Measurements from ENCODE around the gene CRYZ. TPM values are rescaled to one million over a fixed set of nuclear protein-coding genes. Genes with fewer than 3 reads are reported as not detected.
"Not testable (repeated sequence)": the region's sequence is repeated elsewhere in the genome, so short reads cannot be mapped to it uniquely, and the experiment has no call there.

The CRYZ gene
- total and polyA plus RNA-seq, 9 donors, result 10.4 to 38.6 (median 24.2) TPM

GRCh38 chr1:74766579-74766978 is 33.7 kb upstream of the CRYZ start:
- H3K4me3 ChIP-seq (ENCODE audit: low read length), result no peak overlapping the region
- H3K27me3 ChIP-seq (ENCODE audit: control insufficient read depth, insufficient read depth, low read length), result no peaks in the 10 kb centered on the region
- WGBS (ENCODE audit: insufficient coverage), result no CpG with 5 or more reads among the region's 2 CpGs
- DNase-seq, result no peak
- no peak overlapping the region for H3K27ac ChIP-seq (ENCODE audit: low read length)
- H3K4me1 ChIP-seq (ENCODE audit: control insufficient read depth, insufficient read depth, low read length), result no peaks in the 10 kb centered on the region
- peaks cover 5% of the 10 kb centered on the region for H3K36me3 ChIP-seq (ENCODE audit: control insufficient read depth, insufficient read depth, low read length)
- no peaks in the 10 kb centered on the region for H3K9me3 ChIP-seq (replicated peaks; ENCODE audit: control insufficient read depth, low read depth, low read length)

GRCh38 chr1:74763807-74764206 is 31.0 kb upstream of the CRYZ start:
- WGBS (ENCODE audit: insufficient coverage), result no CpG with 5 or more reads among the region's 4 CpGs
- no peak overlapping the region for H3K27ac ChIP-seq (ENCODE audit: low read length)
- H3K4me1 ChIP-seq (ENCODE audit: control insufficient read depth, insufficient read depth, low read length), result no peaks in the 10 kb centered on the region
- H3K27me3 ChIP-seq (ENCODE audit: control insufficient read depth, insufficient read depth, low read length), result no peaks in the 10 kb centered on the region
- no peak overlapping the region for H3K4me3 ChIP-seq (ENCODE audit: low read length)
- no peaks in the 10 kb centered on the region for H3K9me3 ChIP-seq (replicated peaks; ENCODE audit: control insufficient read depth, low read depth, low read length)
- peaks cover 16% of the 10 kb centered on the region for H3K36me3 ChIP-seq (ENCODE audit: control insufficient read depth, insufficient read depth, low read length)
- DNase-seq, result no peak

GRCh38 chr1:74756650-74757049 is 23.8 kb upstream of the CRYZ start:
- H3K4me1 ChIP-seq (ENCODE audit: control insufficient read depth, insufficient read depth, low read length); DNase-seq; H3K9me3 ChIP-seq (replicated peaks; ENCODE audit: control insufficient read depth, low read depth, low read length); H3K4me3 ChIP-seq (ENCODE audit: low read length); H3K27ac ChIP-seq (ENCODE audit: low read length); H3K27me3 ChIP-seq (ENCODE audit: control insufficient read depth, insufficient read depth, low read length): not testable (repeated sequence)
- 100% methylated on average over 2 of the region's 2 CpGs for WGBS (ENCODE audit: insufficient coverage)
- peaks cover 41% of the 10 kb centered on the region for H3K36me3 ChIP-seq (ENCODE audit: control insufficient read depth, insufficient read depth, low read length)

GRCh38 chr1:74755475-74755874 is 22.6 kb upstream of the CRYZ start:
- peaks cover 45% of the 10 kb centered on the region for H3K36me3 ChIP-seq (ENCODE audit: control insufficient read depth, insufficient read depth, low read length)
- no peaks in the 10 kb centered on the region for H3K27me3 ChIP-seq (ENCODE audit: control insufficient read depth, insufficient read depth, low read length)
- H3K9me3 ChIP-seq (replicated peaks; ENCODE audit: control insufficient read depth, low read depth, low read length), result no peaks in the 10 kb centered on the region
- no peak for DNase-seq
- no peak overlapping the region for H3K4me3 ChIP-seq (ENCODE audit: low read length)
- H3K4me1 ChIP-seq (ENCODE audit: control insufficient read depth, insufficient read depth, low read length), result no peaks in the 10 kb centered on the region
- H3K27ac ChIP-seq (ENCODE audit: low read length), result no peak overlapping the region

GRCh38 chr1:74753104-74753503 is 20.3 kb upstream of the CRYZ start:
- Histone ChIP-seq H3K36me3 (ENCODE audit: control insufficient read depth, insufficient read depth, low read length) (peaks cover 42% of the 10 kb centered on the region), H3K9me3 (replicated peaks; ENCODE audit: control insufficient read depth, low read depth, low read length) (no peaks in the 10 kb centered on the region), H3K27ac (ENCODE audit: low read length) (no peak overlapping the region), H3K27me3 (ENCODE audit: control insufficient read depth, insufficient read depth, low read length) (no peaks in the 10 kb centered on the region), H3K4me3 (ENCODE audit: low read length) (no peak overlapping the region), H3K4me1 (ENCODE audit: control insufficient read depth, insufficient read depth, low read length) (no peaks in the 10 kb centered on the region)
- WGBS (ENCODE audit: insufficient coverage), result 89% methylated on average over 1 of the region's 2 CpGs
- no peak for DNase-seq

- no peak overlapping the region for H3K27ac ChIP-seq (ENCODE audit: low read length)
- peaks cover 2% of the 10 kb centered on the region for H3K9me3 ChIP-seq (replicated peaks; ENCODE audit: control insufficient read depth, low read depth, low read length)
- DNase-seq, result no peak
- H3K4me3 ChIP-seq (ENCODE audit: low read length), result no peak overlapping the region
- no CpG with 5 or more reads among the region's 1 CpG for WGBS (ENCODE audit: insufficient coverage)
- H3K4me1 ChIP-seq (ENCODE audit: control insufficient read depth, insufficient read depth, low read length), result no peaks in the 10 kb centered on the region
- no peaks in the 10 kb centered on the region for H3K27me3 ChIP-seq (ENCODE audit: control insufficient read depth, insufficient read depth, low read length)
- peaks cover 48% of the 10 kb centered on the region for H3K36me3 ChIP-seq (ENCODE audit: control insufficient read depth, insufficient read depth, low read length)
These were observed 16.1 kb upstream of the CRYZ start for GRCh38 chr1:74748960-74749359.

GRCh38 chr1:74745247-74745646 is 12.4 kb upstream of the CRYZ start:
- H3K4me3 ChIP-seq (ENCODE audit: low read length); H3K4me1 ChIP-seq (ENCODE audit: control insufficient read depth, insufficient read depth, low read length); H3K27me3 ChIP-seq (ENCODE audit: control insufficient read depth, insufficient read depth, low read length); H3K27ac ChIP-seq (ENCODE audit: low read length); H3K9me3 ChIP-seq (replicated peaks; ENCODE audit: control insufficient read depth, low read depth, low read length); DNase-seq: not testable (repeated sequence)
- WGBS (ENCODE audit: insufficient coverage), result 100% methylated on average over 3 of the region's 6 CpGs
- H3K36me3 ChIP-seq (ENCODE audit: control insufficient read depth, insufficient read depth, low read length), result peaks cover 54% of the 10 kb centered on the region

- not testable (repeated sequence) for H3K27ac ChIP-seq (ENCODE audit: low read length); H3K4me3 ChIP-seq (ENCODE audit: low read length); H3K9me3 ChIP-seq (replicated peaks; ENCODE audit: control insufficient read depth, low read depth, low read length); H3K4me1 ChIP-seq (ENCODE audit: control insufficient read depth, insufficient read depth, low read length); DNase-seq; H3K27me3 ChIP-seq (ENCODE audit: control insufficient read depth, insufficient read depth, low read length)
- peaks cover 56% of the 10 kb centered on the region for H3K36me3 ChIP-seq (ENCODE audit: control insufficient read depth, insufficient read depth, low read length)
- WGBS (ENCODE audit: insufficient coverage), result 100% methylated on average over 3 of the region's 13 CpGs
These were observed 7.6 kb upstream of the CRYZ start for GRCh38 chr1:74740307-74740980.

- H3K36me3 ChIP-seq (ENCODE audit: control insufficient read depth, insufficient read depth, low read length), result peaks cover 32% of the 10 kb centered on the region
- DNase-seq, result no peak
- H3K4me3 ChIP-seq (ENCODE audit: low read length), result no peak overlapping the region
- H3K4me1 ChIP-seq (ENCODE audit: control insufficient read depth, insufficient read depth, low read length), result peaks cover 7% of the 10 kb centered on the region
- H3K27ac ChIP-seq (ENCODE audit: low read length), result no peak overlapping the region
- WGBS (ENCODE audit: insufficient coverage), result no CpG with 5 or more reads among the region's 4 CpGs
- H3K27me3 ChIP-seq (ENCODE audit: control insufficient read depth, insufficient read depth, low read length), result no peaks in the 10 kb centered on the region
- H3K9me3 ChIP-seq (replicated peaks; ENCODE audit: control insufficient read depth, low read depth, low read length), result no peaks in the 10 kb centered on the region
These were observed 4.5 kb upstream of the CRYZ start for GRCh38 chr1:74737333-74737732.

GRCh38 chr1:74733604-74734484 is 994 bp upstream of the CRYZ start:
- WGBS (ENCODE audit: insufficient coverage), result 50% methylated on average over 2 of the region's 11 CpGs
- DNase-seq, result peak; percentile 85
- Histone ChIP-seq H3K27me3 (ENCODE audit: control insufficient read depth, insufficient read depth, low read length) (no peaks in the 10 kb centered on the region), H3K4me1 (ENCODE audit: control insufficient read depth, insufficient read depth, low read length) (peaks cover 16% of the 10 kb centered on the region), H3K27ac (ENCODE audit: low read length) (peak overlapping the region; percentile 95), H3K4me3 (ENCODE audit: low read length) (peak overlapping the region; percentile 74), H3K36me3 (ENCODE audit: control insufficient read depth, insufficient read depth, low read length) (peaks cover 12% of the 10 kb centered on the region), H3K9me3 (replicated peaks; ENCODE audit: control insufficient read depth, low read depth, low read length) (no peaks in the 10 kb centered on the region)

All from muscle of leg (tissue), 11 donors.